MM.1S (cell line): ENCODE results near the gene WDR91.

ENCODE experiments used
- DNase-seq: peaks from one replicate; pipeline ENCODE4 v3.0.0-alpha.2; 2015
- H2AFZ ChIP-seq: fragments of 300-600 bp; sonication (generic); 2 replicates; pipeline ENCODE4 v1.6.0; 2016; ENCODE audit warnings: antibody characterized with exemption, low read length
- H3F3A ChIP-seq: fragments of 300-600 bp; sonication (generic); 2 replicates; pipeline ENCODE4 v1.6.1; 2016; ENCODE audit warnings: mild to moderate bottlenecking, antibody characterized with exemption, low read length, moderate library complexity, mixed read lengths; ENCODE audit not compliant: insufficient read depth
- H3K27ac ChIP-seq: fragments of 300-600 bp; sonication (generic); 2 replicates; pipeline ENCODE4 v1.5.1; 2016; ENCODE audit warnings: mild to moderate bottlenecking, low read length
- H3K27me3 ChIP-seq: fragments of 300-600 bp; sonication (generic); replicated peaks from 2 replicates; pipeline ENCODE4 v1.6.0; 2016; ENCODE audit warnings: low read length; ENCODE audit not compliant: insufficient read depth
- H3K36me3 ChIP-seq: fragments of 300-600 bp; sonication (generic); replicated peaks from 2 replicates; pipeline ENCODE4 v1.6.1; 2016; ENCODE audit warnings: mild to moderate bottlenecking, low read length, mixed read lengths; ENCODE audit not compliant: insufficient read depth
- H3K4me1 ChIP-seq: fragments of 300-600 bp; sonication (generic); 2 replicates; pipeline ENCODE4 v1.6.1; 2016; ENCODE audit warnings: low read length, mixed read lengths
- H3K4me2 ChIP-seq: fragments of 300-600 bp; sonication (generic); 2 replicates; pipeline ENCODE4 v1.6.0; 2016; ENCODE audit warnings: low read depth, low read length
- H3K4me3 ChIP-seq: fragments of 300-600 bp; sonication (generic); 2 replicates; pipeline ENCODE4 v1.5.1; 2016; ENCODE audit warnings: low read length, mixed read lengths
- H3K79me2 ChIP-seq: fragments of 300-600 bp; sonication (generic); 2 replicates; pipeline ENCODE4 v1.6.1; 2016; ENCODE audit warnings: mixed run types, low read length, mixed read lengths
- H3K9ac ChIP-seq: fragments of 300-600 bp; sonication (generic); 2 replicates; pipeline ENCODE4 v1.6.1; 2016; ENCODE audit warnings: low read length, mixed read lengths
- H3K9me2 ChIP-seq: fragments of 300-600 bp; sonication (generic); replicated peaks from 2 replicates; pipeline ENCODE4 v1.6.1; 2016; ENCODE audit warnings: mild to moderate bottlenecking, low read length, mixed read lengths; ENCODE audit not compliant: insufficient read depth
- H3K9me3 ChIP-seq: fragments of 300-600 bp; sonication (generic); replicated peaks from 2 replicates; pipeline ENCODE4 v1.6.1; 2016; ENCODE audit warnings: mild to moderate bottlenecking, low read length, mixed read lengths; ENCODE audit not compliant: insufficient read depth
- H4K20me1 ChIP-seq: fragments of 300-600 bp; sonication (generic); 2 replicates; pipeline ENCODE4 v1.6.1; 2016; ENCODE audit warnings: mild to moderate bottlenecking, low read length, moderate library complexity, mixed read lengths; ENCODE audit not compliant: insufficient read depth
- CTCF ChIP-seq: fragments of 300-600 bp; sonication (generic); IDR thresholded peaks from 2 replicates; pipeline ENCODE4 v1.5.1; 2016; ENCODE audit warnings: antibody characterized with exemption, low read length, mixed read lengths
- EZH2 ChIP-seq: fragments of 300-600 bp; sonication (generic); optimal IDR thresholded peaks from 2 replicates; pipeline ENCODE3; 2017; ENCODE audit warnings: low read depth, mild to moderate bottlenecking, antibody characterized with exemption, low read length, mixed read lengths
- EZH2phosphoT487 ChIP-seq: fragments of 300-600 bp; sonication (generic); IDR thresholded peaks from 2 replicates; pipeline ENCODE4 v1.6.1; 2018; ENCODE audit warnings: antibody characterized with exemption, low read length

Gene WDR91

DNA sequence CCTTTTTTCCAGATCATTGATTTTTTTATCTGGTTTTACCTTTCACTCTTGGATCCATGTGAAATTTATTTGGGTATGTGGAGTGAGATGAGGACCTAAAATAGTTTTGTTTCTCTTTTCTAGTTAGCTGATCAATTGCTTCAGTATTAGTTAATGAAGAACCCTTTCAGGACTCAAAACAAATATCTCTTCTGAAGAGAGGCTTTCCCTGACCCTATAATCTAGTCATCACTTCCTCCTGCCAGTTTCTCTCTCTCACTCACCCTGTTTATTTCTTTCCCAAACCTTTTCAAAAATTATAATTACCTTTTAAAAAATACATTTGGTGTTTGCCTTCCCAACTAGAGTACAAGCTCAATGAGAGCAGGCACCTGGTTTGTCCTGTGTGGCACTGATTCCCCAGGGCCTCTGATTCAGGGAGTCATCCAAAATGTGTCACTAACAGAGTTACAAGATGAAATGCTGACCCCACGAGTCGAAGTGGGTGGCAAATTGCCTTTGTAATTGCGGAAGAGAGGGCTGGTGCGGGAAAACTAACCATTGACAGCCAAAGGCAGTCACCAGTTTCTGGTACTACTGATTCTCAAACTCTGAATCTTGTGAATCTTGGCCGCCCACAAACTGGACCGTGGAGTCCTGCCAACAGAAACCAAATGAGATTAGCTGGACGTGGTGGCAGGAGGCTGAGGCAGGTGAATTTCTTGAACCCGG lies 61.1 kb downstream of the WDR91 start:
- H3K27me3 ChIP-seq = no peaks in the 10 kb centered on the region
- H3K27ac ChIP-seq = no peak overlapping the region
- H3F3A ChIP-seq = peaks cover 30% of the 10 kb centered on the region
- no peak overlapping the region for H2AFZ ChIP-seq
- no peaks in the 10 kb centered on the region for H3K36me3 ChIP-seq
- H3K9me2 ChIP-seq = no peaks in the 10 kb centered on the region
- H3K4me2 ChIP-seq = peak overlapping the region; percentile 84; the same call in 1 of the 2 replicates
- H3K79me2 ChIP-seq = peaks cover 56% of the 10 kb centered on the region
- H3K9ac ChIP-seq = no peak overlapping the region; the same call in 1 of the 2 replicates
- peak overlapping the region; percentile 73; the same call in 1 of the 2 replicates for H3K4me3 ChIP-seq
- H3K4me1 ChIP-seq = peaks cover 34% of the 10 kb centered on the region
- H4K20me1 ChIP-seq = no peaks in the 10 kb centered on the region
- no peak for DNase-seq
- TF ChIP-seq EZH2 = no peak
- no peak for TF ChIP-seq EZH2phosphoT487
- TF ChIP-seq CTCF = no peak
- no peaks in the 10 kb centered on the region for H3K9me3 ChIP-seq

DNA sequence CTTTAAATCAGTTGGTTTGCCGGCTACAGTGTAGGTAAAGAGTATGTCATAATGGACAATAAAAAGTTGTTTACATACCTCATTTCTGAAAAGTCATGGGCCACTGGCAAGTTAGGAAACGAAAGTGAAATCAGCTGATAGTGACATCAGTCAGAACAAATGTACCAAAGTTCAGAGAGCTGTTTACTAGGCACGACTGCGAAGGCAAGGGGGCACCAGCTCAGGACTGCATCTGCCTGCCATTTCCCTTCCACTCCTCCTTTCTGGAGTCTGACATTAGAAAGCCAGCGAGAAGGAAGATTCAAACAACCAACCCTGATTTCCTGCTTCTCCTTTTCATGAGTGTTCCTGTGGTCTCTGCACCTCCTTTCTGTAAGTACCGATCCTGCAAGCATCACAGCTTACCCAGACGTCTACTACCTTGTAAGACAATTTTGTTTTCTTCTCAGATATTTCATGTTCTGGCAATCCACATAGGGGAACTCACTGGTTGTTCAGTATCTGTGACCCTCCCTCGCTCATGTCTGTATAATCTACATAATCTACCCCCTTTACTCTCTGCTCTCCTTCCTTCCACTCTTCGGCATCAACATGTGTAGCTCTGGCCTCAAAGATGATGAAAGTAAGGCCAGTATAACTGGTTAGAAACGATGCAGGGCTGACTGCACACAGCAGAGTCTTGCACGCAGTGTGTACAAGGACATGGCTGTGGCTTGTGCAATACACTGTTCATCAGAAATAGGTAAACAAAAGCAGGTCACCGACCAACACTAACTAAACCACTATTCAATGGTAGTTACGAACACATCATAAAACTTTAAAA lies 63.2 kb downstream of the WDR91 start, which contains the start of gene TMEM140:
Gene TMEM140 (plus strand): TSS at position 174 of the 823 bp plus-strand sequence. CDS start 16,370 bp downstream, outside the sequence.
- Histone ChIP-seq H4K20me1 (no peaks in the 10 kb centered on the region), H3K36me3 (no peaks in the 10 kb centered on the region), H3K4me3 (peak within 1 kb of the TSS; percentile 73), H3K27me3 (no peaks in the 10 kb centered on the region), H3K9me3 (no peaks in the 10 kb centered on the region), H3K4me2 (peak within 1 kb of the TSS; percentile 84), H3K79me2 (peaks cover 43% of the 10 kb centered on the region), H2AFZ (peak within 1 kb of the TSS; percentile 64), H3K4me1 (peaks cover 34% of the 10 kb centered on the region), H3F3A (peaks cover 30% of the 10 kb centered on the region), H3K9me2 (no peaks in the 10 kb centered on the region), H3K9ac (peak within 1 kb of the TSS; percentile 78), H3K27ac (peak within 1 kb of the TSS; percentile 89)
- TF ChIP-seq EZH2phosphoT487 (no peak), CTCF (peak; percentile 19; the same call in 1 of the 2 replicates), EZH2 (no peak)
- DNase-seq = peak; percentile 96

DNA sequence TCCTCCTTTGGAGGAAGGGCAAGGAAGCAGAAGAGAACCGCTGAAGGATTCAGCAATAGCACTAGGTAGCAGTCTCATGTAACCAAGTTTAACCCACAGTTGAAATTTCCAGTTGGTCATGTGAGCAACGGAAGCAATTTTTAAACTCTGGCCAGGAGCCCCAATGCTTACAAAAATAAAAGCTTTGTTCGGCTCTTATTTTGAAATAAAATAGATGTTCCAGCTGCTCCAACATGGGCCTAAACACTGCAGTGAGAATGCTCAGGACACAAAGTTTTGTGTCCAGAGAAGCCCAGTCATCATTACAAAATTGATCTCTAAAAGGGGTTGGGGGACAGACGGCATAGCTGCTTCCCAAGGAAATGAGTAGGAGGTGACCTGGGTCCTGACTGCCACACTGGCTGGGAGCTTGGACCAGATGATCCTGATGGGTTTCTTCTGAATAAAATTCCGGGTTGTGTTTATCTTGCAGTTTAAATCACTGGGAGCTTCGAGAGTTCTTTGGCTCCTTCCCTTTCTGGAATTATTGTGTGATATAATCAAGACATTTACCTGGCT lies 63.9 kb downstream of the WDR91 start:
- Histone ChIP-seq H3K4me1 (peaks cover 34% of the 10 kb centered on the region), H3K4me2 (peak overlapping the region; percentile 84), H3K27me3 (no peaks in the 10 kb centered on the region), H4K20me1 (no peaks in the 10 kb centered on the region), H3K79me2 (peaks cover 39% of the 10 kb centered on the region), H3K9ac (peak overlapping the region; percentile 78), H3K36me3 (no peaks in the 10 kb centered on the region), H3K9me3 (no peaks in the 10 kb centered on the region), H3F3A (peaks cover 30% of the 10 kb centered on the region), H3K9me2 (no peaks in the 10 kb centered on the region), H2AFZ (peak overlapping the region; percentile 64), H3K27ac (peak overlapping the region; percentile 89), H3K4me3 (peak overlapping the region; percentile 73)
- TF ChIP-seq EZH2phosphoT487 = no peak
- no peak for TF ChIP-seq EZH2
- TF ChIP-seq CTCF = no peak
- peak; percentile 82 for DNase-seq
